Endothelial cell (in vitro differentiated cells): ENCODE results near the gene INAFM2. TPM values are rescaled to one million over a fixed set of nuclear protein-coding genes. Genes with fewer than 3 reads are reported as not detected.

Experiments used
- DNase-seq: peaks from one replicate; pipeline ENCODE4 v3.0.0; 2021; ENCODE audit warnings: low spot score
- H3K27ac Mint-ChIP-seq: one replicate; pipeline ENCODE4 v1.8.0; 2021; ENCODE audit warnings: mixed read lengths, inconsistent platforms; ENCODE audit not compliant: unreplicated experiment
- H3K27me3 Mint-ChIP-seq: one replicate; pipeline ENCODE4 v1.8.0; 2021; ENCODE audit warnings: mild to moderate bottlenecking, moderate library complexity, mixed read lengths, inconsistent platforms; ENCODE audit not compliant: unreplicated experiment
- H3K36me3 Mint-ChIP-seq: one replicate; pipeline ENCODE4 v1.8.0; 2021; ENCODE audit warnings: mild to moderate bottlenecking, low read depth, mixed read lengths, inconsistent platforms; ENCODE audit not compliant: unreplicated experiment
- H3K4me1 Mint-ChIP-seq: one replicate; pipeline ENCODE4 v1.8.0; 2021; ENCODE audit warnings: mild to moderate bottlenecking, mixed read lengths, inconsistent platforms; ENCODE audit not compliant: unreplicated experiment
- H3K4me3 Mint-ChIP-seq: one replicate; pipeline ENCODE4 v1.8.0; 2021; ENCODE audit warnings: mild to moderate bottlenecking, mixed read lengths, inconsistent platforms; ENCODE audit not compliant: unreplicated experiment
- H3K9me3 Mint-ChIP-seq: one replicate; pipeline ENCODE4 v1.8.0; 2021; ENCODE audit warnings: mixed read lengths, inconsistent platforms; ENCODE audit not compliant: unreplicated experiment
- total RNA-seq: library from RNA; stranded (reverse); fragmentation: NEBNext Ultra II Directional; extraction: Animal tissue kit (Norgen Biotek cat#: 25700); gene quantifications from one replicate; pipeline ENCODE4 v1.2.1, GENCODE V29; 2021; ENCODE audit not compliant: unreplicated experiment
- TF ChIP-seq, protein P1 (sequence below): fragments of 200-600 bp; sonication (generic); IDR thresholded peaks from one replicate; pipeline ENCODE4 v1.5.0; 2021; ENCODE audit warnings: antibody characterized with exemption; ENCODE audit not compliant: unreplicated experiment

INAFM2 gene
- total RNA-seq, 1 donor from 2014 or later = 17.7 TPM

DNA sequence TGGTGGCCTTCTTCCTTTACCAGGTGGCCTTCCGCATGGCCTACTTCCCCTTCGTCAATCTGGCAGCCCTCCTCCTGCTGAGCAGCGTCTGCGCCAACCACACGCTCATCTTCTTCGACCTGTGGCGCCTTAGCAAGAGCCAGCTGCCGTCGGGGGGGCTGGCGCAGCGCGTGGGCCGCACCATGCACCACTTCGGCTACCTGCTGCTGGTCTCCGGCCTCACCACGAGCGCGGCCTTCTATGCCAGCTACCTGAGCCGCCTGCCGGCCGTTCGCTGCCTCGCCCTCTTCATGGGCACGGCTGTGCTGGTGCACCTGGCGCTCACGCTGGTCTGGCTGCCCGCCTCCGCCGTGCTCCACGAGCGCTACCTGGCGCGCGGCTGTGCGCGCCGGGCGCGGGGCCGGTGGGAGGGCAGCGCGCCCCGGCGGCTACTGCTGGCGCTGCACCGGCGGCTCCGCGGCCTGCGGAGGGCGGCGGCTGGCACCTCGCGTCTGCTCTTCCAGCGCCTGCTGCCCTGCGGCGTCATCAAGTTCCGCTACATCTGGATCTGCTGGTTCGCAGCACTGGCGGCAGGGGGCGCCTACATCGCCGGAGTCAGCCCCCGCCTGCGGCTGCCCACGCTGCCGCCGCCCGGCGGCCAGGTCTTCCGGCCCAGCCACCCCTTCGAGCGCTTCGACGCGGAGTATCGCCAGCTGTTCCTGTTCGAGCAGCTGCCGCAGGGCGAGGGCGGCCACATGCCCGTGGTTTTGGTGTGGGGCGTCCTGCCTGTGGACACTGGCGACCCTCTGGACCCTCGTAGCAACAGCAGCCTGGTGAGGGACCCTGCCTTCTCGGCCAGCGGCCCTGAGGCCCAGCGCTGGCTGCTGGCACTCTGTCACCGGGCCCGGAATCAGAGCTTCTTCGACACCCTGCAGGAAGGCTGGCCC lies 44.5 kb downstream of the INAFM2 start:
- Mint-ChIP-seq H3K27ac (no peak overlapping the region), H3K9me3 (no peaks in the 10 kb centered on the region), H3K4me1 (peaks cover 23% of the 10 kb centered on the region), H3K27me3 (peaks cover 15% of the 10 kb centered on the region), H3K4me3 (no peak overlapping the region), H3K36me3 (peaks cover 3% of the 10 kb centered on the region)
- DNase-seq = peak; percentile 88
- TF ChIP-seq, protein P1, sequence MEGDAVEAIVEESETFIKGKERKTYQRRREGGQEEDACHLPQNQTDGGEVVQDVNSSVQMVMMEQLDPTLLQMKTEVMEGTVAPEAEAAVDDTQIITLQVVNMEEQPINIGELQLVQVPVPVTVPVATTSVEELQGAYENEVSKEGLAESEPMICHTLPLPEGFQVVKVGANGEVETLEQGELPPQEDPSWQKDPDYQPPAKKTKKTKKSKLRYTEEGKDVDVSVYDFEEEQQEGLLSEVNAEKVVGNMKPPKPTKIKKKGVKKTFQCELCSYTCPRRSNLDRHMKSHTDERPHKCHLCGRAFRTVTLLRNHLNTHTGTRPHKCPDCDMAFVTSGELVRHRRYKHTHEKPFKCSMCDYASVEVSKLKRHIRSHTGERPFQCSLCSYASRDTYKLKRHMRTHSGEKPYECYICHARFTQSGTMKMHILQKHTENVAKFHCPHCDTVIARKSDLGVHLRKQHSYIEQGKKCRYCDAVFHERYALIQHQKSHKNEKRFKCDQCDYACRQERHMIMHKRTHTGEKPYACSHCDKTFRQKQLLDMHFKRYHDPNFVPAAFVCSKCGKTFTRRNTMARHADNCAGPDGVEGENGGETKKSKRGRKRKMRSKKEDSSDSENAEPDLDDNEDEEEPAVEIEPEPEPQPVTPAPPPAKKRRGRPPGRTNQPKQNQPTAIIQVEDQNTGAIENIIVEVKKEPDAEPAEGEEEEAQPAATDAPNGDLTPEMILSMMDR = peak; percentile 81

- Mint-ChIP-seq H3K9me3 (no peaks in the 10 kb centered on the region), H3K27ac (no peak overlapping the region), H3K36me3 (peaks cover 3% of the 10 kb centered on the region), H3K4me1 (peaks cover 27% of the 10 kb centered on the region), H3K4me3 (peak overlapping the region; percentile 87), H3K27me3 (peaks cover 15% of the 10 kb centered on the region)
- no peak for DNase-seq
- TF ChIP-seq, protein P1 = no peak
Measured at GRCh38 chr15:40368719-40369473, 45.4 kb downstream of the INAFM2 start.

- no peak for DNase-seq
- Mint-ChIP-seq H3K27me3 (peaks cover 15% of the 10 kb centered on the region), H3K27ac (no peak overlapping the region), H3K36me3 (peaks cover 3% of the 10 kb centered on the region), H3K4me3 (no peak overlapping the region), H3K4me1 (peaks cover 27% of the 10 kb centered on the region), H3K9me3 (no peaks in the 10 kb centered on the region)
- TF ChIP-seq, protein P1 = no peak
Measured at GRCh38 chr15:40369474-40369869, 46.0 kb downstream of the INAFM2 start.

DNA sequence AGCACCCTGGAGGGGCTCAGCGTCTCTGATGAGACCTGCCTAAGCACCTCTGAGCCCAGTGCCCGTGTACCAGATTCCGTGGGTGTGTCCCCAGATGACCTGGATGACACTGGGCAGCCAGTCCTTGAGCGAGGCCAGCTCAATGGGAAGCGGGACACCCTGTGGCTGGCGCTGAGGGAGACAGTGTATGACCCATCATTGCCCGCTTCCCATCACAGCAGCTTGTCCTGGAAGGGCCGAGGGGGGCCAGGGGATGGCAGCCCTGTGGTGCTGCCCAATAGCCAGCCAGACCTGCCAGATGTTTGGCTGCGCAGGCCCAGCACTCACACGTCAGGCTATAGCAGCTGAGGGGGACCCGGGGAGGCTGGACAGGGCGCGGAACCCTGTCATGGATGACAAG lies 46.5 kb downstream of the INAFM2 start:
- Mint-ChIP-seq H3K27me3 (peaks cover 15% of the 10 kb centered on the region), H3K9me3 (no peaks in the 10 kb centered on the region), H3K4me3 (no peak overlapping the region), H3K4me1 (peaks cover 27% of the 10 kb centered on the region), H3K27ac (no peak overlapping the region), H3K36me3 (peaks cover 3% of the 10 kb centered on the region)
- DNase-seq = no peak
- TF ChIP-seq, protein P1 = no peak
